Caco-2 (cell line): Measurements from ENCODE around the gene CD1E. TPM values are rescaled to one million over a fixed set of nuclear protein-coding genes. Genes with fewer than 3 reads are reported as not detected.

Source experiments
- BruUV-seq: library from RNA; stranded (reverse); fragments of 400-500 nt; replicated peaks from 2 replicates; lab custom pipeline; 2021; lab: Mats Ljungman, UMichigan
- CTCF ChIA-PET: fragments of 300-600 bp; sonication (Branson Sonifier 250); formaldehyde crosslinking; loops from one replicate; lab custom pipeline; 2022; ENCODE audit warnings: antibody characterized with exemption; lab: Charles Lee
- POLR2A ChIA-PET: fragments of 300-600 bp; sonication (Branson Sonifier 250); formaldehyde crosslinking; loops from one replicate; lab custom pipeline; 2022; ENCODE audit warnings: antibody characterized with exemption; lab: Charles Lee
- DNase-seq, 2 experiments: peaks; one replicate each; pipeline versions ENCODE4 v3.0.0 to v3.0.0-alpha.2; 2020 to 2022
- H3K27me3 ChIP-seq: replicated peaks from 2 replicates; pipeline ENCODE4 v1.6.0; 2011; ENCODE audit warnings: low read length; ENCODE audit not compliant: control insufficient read depth, insufficient read depth
- H3K36me3 ChIP-seq: 2 replicates; pipeline ENCODE4 v1.5.1; 2011; ENCODE audit warnings: low read length; ENCODE audit not compliant: control insufficient read depth, insufficient read depth
- H3K4me1 ChIP-seq: fragments of 250-450 bp; sonication (Bioruptor Pico); 2 replicates; pipeline ENCODE4 v1.5.1; 2020; ENCODE audit warnings: mild to moderate bottlenecking
- H3K4me3 ChIP-seq: 2 replicates; pipeline ENCODE4 v1.5.1; 2011; ENCODE audit warnings: low read depth, mild to moderate bottlenecking, control low read depth, low read length
- H3K9me3 ChIP-seq: fragments of 250-450 bp; sonication (Bioruptor Pico); 2 replicates; pipeline ENCODE4 v1.5.1; 2020; ENCODE audit warnings: mild to moderate bottlenecking, moderate library complexity
- H3K27ac Mint-ChIP-seq: one replicate; pipeline ENCODE4 v1.8.0; 2022; ENCODE audit warnings: mixed read lengths; ENCODE audit not compliant: unreplicated experiment
- H3K27me3 Mint-ChIP-seq: one replicate; pipeline ENCODE4 v1.8.0; 2022; ENCODE audit warnings: mixed read lengths; ENCODE audit not compliant: insufficient read depth, unreplicated experiment
- H3K36me3 Mint-ChIP-seq: one replicate; pipeline ENCODE4 v1.8.0; 2022; ENCODE audit warnings: mild to moderate bottlenecking, mixed read lengths; ENCODE audit not compliant: insufficient read depth, unreplicated experiment
- H3K4me1 Mint-ChIP-seq: one replicate; pipeline ENCODE4 v1.8.0; 2022; ENCODE audit warnings: low read depth, mixed read lengths; ENCODE audit not compliant: unreplicated experiment
- H3K4me3 Mint-ChIP-seq: one replicate; pipeline ENCODE4 v1.8.0; 2022; ENCODE audit warnings: mild to moderate bottlenecking, moderate library complexity, mixed read lengths; ENCODE audit not compliant: unreplicated experiment
- H3K9me3 Mint-ChIP-seq: one replicate; pipeline ENCODE4 v1.8.0; 2022; ENCODE audit warnings: mixed read lengths; ENCODE audit not compliant: unreplicated experiment
- CTCF ChIP-seq, 2 experiments: fragments of 200-600 bp in 1 of 2; IDR thresholded peaks; 1 replicate in 1 of 2; 2 replicates in 1 of 2; pipeline versions ENCODE4 v1.5.1 to v1.8.0; 2011 to 2022; ENCODE audit warnings: antibody characterized with exemption in 1 of 2, control low read depth in 1 of 2, inconsistent platforms in 1 of 2, low read depth in 1 of 2, low read length in 1 of 2, mild to moderate bottlenecking in 1 of 2, moderate library complexity in 1 of 2; ENCODE audit not compliant: insufficient read depth in 1 of 2, severe bottlenecking in 1 of 2, unreplicated experiment in 1 of 2
- intact Hi-C: fragments of 100-400 bp; cut with micrococcal nuclease; formaldehyde crosslinking; loops from one replicate; pipeline ENCODE4 v1.10.0; 2022; ENCODE audit not compliant: unreplicated experiment
- total RNA-seq: library from RNA; stranded (reverse); gene quantifications from 2 replicates; pipeline ENCODE4 v1.2.3, GENCODE V29; 2022

The CD1E gene
- total RNA-seq, 1 experiment from 2014 or later, result not detected

- intact Hi-C loops, result no loop called here
- Mint-ChIP-seq H3K36me3 (no peaks in the 10 kb centered on the region), H3K27ac (no peak overlapping the region), H3K9me3 (peaks cover 19% of the 10 kb centered on the region), H3K4me3 (no peak overlapping the region), H3K4me1 (no peaks in the 10 kb centered on the region), H3K27me3 (peaks cover 4% of the 10 kb centered on the region)
- CTCF ChIA-PET, result no interaction called here
- H3K27me3 ChIP-seq, result no peaks in the 10 kb centered on the region
- POLR2A ChIA-PET, result no interaction called here
- no peak for TF ChIP-seq CTCF (IDR thresholded peaks at IDR 0.05; ENCODE audit: insufficient read depth in 1 of 2, low read depth in 1 of 2, low read length in 1 of 2, severe bottlenecking in 1 of 2, unreplicated experiment in 1 of 2)
- no peak for DNase-seq
- H3K4me3 ChIP-seq, result no peak overlapping the region
- no peaks in the 10 kb centered on the region for H3K4me1 ChIP-seq
- H3K9me3 ChIP-seq, result no peaks in the 10 kb centered on the region
- BruUV-seq, result no TSS peak
- H3K36me3 ChIP-seq, result no peaks in the 10 kb centered on the region
Observed at GRCh38 chr1:158374860-158375259, 21.2 kb downstream of the CD1E start.

GRCh38 chr1:158390331-158390730, 36.6 kb downstream of the CD1E start:
- H3K4me1 Mint-ChIP-seq, result no peaks in the 10 kb centered on the region
- no TSS peak for BruUV-seq
- H3K36me3 Mint-ChIP-seq, result no peaks in the 10 kb centered on the region
- TF ChIP-seq CTCF (IDR thresholded peaks at IDR 0.05; ENCODE audit: insufficient read depth in 1 of 2, low read depth in 1 of 2, low read length in 1 of 2, severe bottlenecking in 1 of 2, unreplicated experiment in 1 of 2), result no peak
- ChIA-PET CTCF (no interaction called here), POLR2A (no interaction called here)
- no peak overlapping the region for H3K4me3 Mint-ChIP-seq
- DNase-seq, result no peak
- Histone ChIP-seq H3K27me3 (no peaks in the 10 kb centered on the region), H3K4me3 (no peak overlapping the region), H3K4me1 (no peaks in the 10 kb centered on the region), H3K36me3 (no peaks in the 10 kb centered on the region), H3K9me3 (no peaks in the 10 kb centered on the region)
- intact Hi-C loops, result no loop called here
- H3K27ac Mint-ChIP-seq, result no peak overlapping the region
- no peaks in the 10 kb centered on the region for H3K9me3 Mint-ChIP-seq
- no peaks in the 10 kb centered on the region for H3K27me3 Mint-ChIP-seq

- CTCF ChIA-PET, result no interaction called here
- H3K4me3 Mint-ChIP-seq, result no peak overlapping the region
- BruUV-seq, result no TSS peak
Observed at GRCh38 chr1:158391099-158391498, 37.4 kb downstream of the CD1E start.

More at GRCh38 chr1:158391099-158391498, 37.4 kb downstream of the CD1E start:
- no peaks in the 10 kb centered on the region for H3K9me3 ChIP-seq
- POLR2A ChIA-PET, result no interaction called here
- Mint-ChIP-seq H3K9me3 (no peaks in the 10 kb centered on the region), H3K4me1 (no peaks in the 10 kb centered on the region), H3K36me3 (no peaks in the 10 kb centered on the region), H3K27ac (no peak overlapping the region), H3K27me3 (no peaks in the 10 kb centered on the region)
- H3K27me3 ChIP-seq, result no peaks in the 10 kb centered on the region
- H3K36me3 ChIP-seq, result no peaks in the 10 kb centered on the region
- TF ChIP-seq CTCF (IDR thresholded peaks at IDR 0.05; ENCODE audit: insufficient read depth in 1 of 2, low read depth in 1 of 2, low read length in 1 of 2, severe bottlenecking in 1 of 2, unreplicated experiment in 1 of 2), result no peak
- no peaks in the 10 kb centered on the region for H3K4me1 ChIP-seq
- no peak for DNase-seq
- H3K4me3 ChIP-seq, result no peak overlapping the region
- intact Hi-C loops, result no loop called here
